Smooth muscle cell (in vitro differentiated cells): ENCODE results near the gene CACNA1H. TPM values are rescaled to one million over a fixed set of nuclear protein-coding genes. Genes with fewer than 3 reads are reported as not detected.

Experiments used
- DNase-seq: peaks from one replicate; lab custom pipeline; 2025; ENCODE audit not compliant: unreplicated experiment; lab: John Stamatoyannopoulos, UW
- H2AFZ ChIP-seq: fragments of 200-600 bp; sonication (generic); 2 replicates; pipeline ENCODE4 v1.6.0; 2016; ENCODE audit warnings: antibody characterized with exemption, low read depth, mild to moderate bottlenecking
- H3F3A ChIP-seq: fragments of 200-600 bp; sonication (generic); 2 replicates; pipeline ENCODE4 v1.6.0; 2017; ENCODE audit warnings: antibody characterized with exemption, low read depth
- H3K27ac ChIP-seq: fragments of 200-600 bp; sonication (generic); 2 replicates; pipeline ENCODE4 v1.5.1; 2016; ENCODE audit warnings: low read depth, mild to moderate bottlenecking
- H3K27me3 ChIP-seq: fragments of 200-600 bp; sonication (generic); 2 replicates; pipeline ENCODE4 v1.6.1; 2016; ENCODE audit warnings: low read depth, mild to moderate bottlenecking
- H3K36me3 ChIP-seq: fragments of 200-600 bp; sonication (generic); 2 replicates; pipeline ENCODE4 v1.5.1; 2016; ENCODE audit warnings: low read depth
- H3K4me1 ChIP-seq: fragments of 200-600 bp; sonication (generic); 2 replicates; pipeline ENCODE4 v1.5.1; 2016; ENCODE audit warnings: low read depth
- H3K4me2 ChIP-seq: fragments of 200-600 bp; sonication (generic); 2 replicates; pipeline ENCODE4 v1.6.0; 2016; ENCODE audit warnings: mild to moderate bottlenecking
- H3K4me3 ChIP-seq: fragments of 200-600 bp; sonication (generic); 2 replicates; pipeline ENCODE4 v1.5.1; 2016; ENCODE audit warnings: mild to moderate bottlenecking
- H3K79me2 ChIP-seq: fragments of 200-600 bp; sonication (generic); 2 replicates; pipeline ENCODE4 v1.6.0; 2016; ENCODE audit warnings: low read depth, mild to moderate bottlenecking
- H3K9ac ChIP-seq: fragments of 200-600 bp; sonication (generic); 2 replicates; pipeline ENCODE4 v1.6.0; 2016; ENCODE audit warnings: low read depth
- H3K9me3 ChIP-seq: fragments of 200-600 bp; sonication (generic); replicated peaks from 2 replicates; pipeline ENCODE4 v1.5.1; 2016; ENCODE audit warnings: low read depth
- H4K20me1 ChIP-seq: fragments of 200-600 bp; sonication (generic); 2 replicates; pipeline ENCODE4 v1.6.0; 2016; ENCODE audit warnings: low read depth
- WGBS: methylation state at CpG from one replicate; pipeline ENCODE4 v1.1.7; 2016; ENCODE audit warnings: low lambda C conversion rate; 5-methylcytosine and 5-hydroxymethylcytosine counted together
- polyA plus RNA-seq: library from polyadenylated mRNA; unstranded; fragments of >200 nt; fragmentation: Nextera tagmentation; extraction: Ambion mirVana; gene quantifications from 2 replicates; pipeline ENCODE4 v1.2.1, GENCODE V29; 2016
- total RNA-seq: library from RNA; depleted of rRNA; stranded (reverse); fragments of >200 nt; gene quantifications from 2 replicates; pipeline ENCODE4 v1.2.3, GENCODE V29; 2014
- TF ChIP-seq, protein P1 (sequence below): fragments of 200-600 bp; sonication (generic); IDR thresholded peaks from 2 replicates; pipeline ENCODE4 v1.5.1; 2017; ENCODE audit warnings: borderline replicate concordance, mild to moderate bottlenecking, antibody characterized with exemption; ENCODE audit not compliant: insufficient read depth, poor library complexity, severe bottlenecking

CACNA1H gene
- total and polyA plus RNA-seq, 2 experiments from 2014 or later = 1.7 to 2.6 TPM

DNA sequence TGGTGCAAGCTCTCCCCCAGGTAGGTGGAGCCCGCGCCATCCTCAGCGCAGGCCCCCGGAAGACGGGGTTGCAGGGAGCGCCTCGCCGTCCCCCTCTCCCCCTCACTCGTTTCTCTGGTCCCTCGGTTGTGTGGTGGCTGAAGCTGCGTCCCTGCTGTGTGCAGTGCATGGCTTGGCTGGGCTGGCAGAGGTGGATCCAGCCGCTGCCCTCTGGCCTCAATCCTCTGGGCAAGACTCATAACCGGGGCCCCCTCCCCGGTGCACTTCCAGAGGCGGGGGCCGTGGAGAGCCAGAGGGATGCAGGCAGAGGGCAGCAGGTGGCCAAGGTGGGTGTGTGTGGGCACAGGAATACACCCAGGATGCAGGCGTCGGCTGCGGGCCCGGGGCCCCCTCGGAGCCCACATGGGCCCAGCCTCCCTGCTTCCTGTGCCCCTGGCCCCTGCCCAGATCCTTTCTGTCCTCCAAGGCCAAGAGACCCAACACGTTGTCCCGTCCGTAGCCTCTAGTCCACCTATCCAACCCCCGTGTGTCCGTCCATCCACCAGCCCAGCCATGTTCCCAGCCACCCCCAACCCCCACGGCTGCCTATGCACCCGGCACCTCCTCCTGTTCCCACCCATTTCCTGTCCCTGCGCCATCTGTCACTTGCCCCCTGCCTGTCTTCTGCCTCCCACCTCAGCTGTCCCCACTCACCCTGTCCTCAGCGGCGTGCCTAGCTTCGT, 62.8 kb downstream of the CACNA1H start:
- DNase-seq = no peak
- no peaks in the 10 kb centered on the region for H3K79me2 ChIP-seq
- H3K4me3 ChIP-seq = no peak overlapping the region
- H3K27ac ChIP-seq = no peak overlapping the region
- H3K9me3 ChIP-seq = no peaks in the 10 kb centered on the region
- TF ChIP-seq, protein P1, sequence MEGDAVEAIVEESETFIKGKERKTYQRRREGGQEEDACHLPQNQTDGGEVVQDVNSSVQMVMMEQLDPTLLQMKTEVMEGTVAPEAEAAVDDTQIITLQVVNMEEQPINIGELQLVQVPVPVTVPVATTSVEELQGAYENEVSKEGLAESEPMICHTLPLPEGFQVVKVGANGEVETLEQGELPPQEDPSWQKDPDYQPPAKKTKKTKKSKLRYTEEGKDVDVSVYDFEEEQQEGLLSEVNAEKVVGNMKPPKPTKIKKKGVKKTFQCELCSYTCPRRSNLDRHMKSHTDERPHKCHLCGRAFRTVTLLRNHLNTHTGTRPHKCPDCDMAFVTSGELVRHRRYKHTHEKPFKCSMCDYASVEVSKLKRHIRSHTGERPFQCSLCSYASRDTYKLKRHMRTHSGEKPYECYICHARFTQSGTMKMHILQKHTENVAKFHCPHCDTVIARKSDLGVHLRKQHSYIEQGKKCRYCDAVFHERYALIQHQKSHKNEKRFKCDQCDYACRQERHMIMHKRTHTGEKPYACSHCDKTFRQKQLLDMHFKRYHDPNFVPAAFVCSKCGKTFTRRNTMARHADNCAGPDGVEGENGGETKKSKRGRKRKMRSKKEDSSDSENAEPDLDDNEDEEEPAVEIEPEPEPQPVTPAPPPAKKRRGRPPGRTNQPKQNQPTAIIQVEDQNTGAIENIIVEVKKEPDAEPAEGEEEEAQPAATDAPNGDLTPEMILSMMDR = no peak
- no peaks in the 10 kb centered on the region for H3F3A ChIP-seq
- no peak overlapping the region for H3K4me2 ChIP-seq
- H3K36me3 ChIP-seq = no peaks in the 10 kb centered on the region
- H3K9ac ChIP-seq = no peak overlapping the region
- no peaks in the 10 kb centered on the region for H4K20me1 ChIP-seq
- H2AFZ ChIP-seq = no peak overlapping the region
- H3K27me3 ChIP-seq = no peaks in the 10 kb centered on the region
- no peaks in the 10 kb centered on the region for H3K4me1 ChIP-seq
- 86% methylated on average over 25 of the region's 32 CpGs for WGBS

DNA sequence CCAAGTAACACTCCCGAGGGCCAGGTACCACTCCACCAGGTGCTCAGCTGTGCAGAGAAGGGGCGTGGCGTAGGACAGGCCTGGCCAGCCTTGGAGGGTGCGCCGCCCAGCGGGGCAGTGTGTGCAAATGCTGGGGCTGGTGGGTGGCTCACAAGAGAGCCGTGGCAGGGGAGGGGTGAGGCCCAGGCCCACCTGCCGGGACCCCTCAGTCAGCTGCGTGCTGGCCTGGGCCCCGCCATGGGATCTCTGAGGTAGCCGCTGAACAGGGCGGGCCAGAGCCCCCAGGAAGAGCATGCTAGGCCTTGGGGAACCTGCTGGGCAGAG, 63.4 kb downstream of the CACNA1H start:
- Histone ChIP-seq H3K9ac (no peak overlapping the region), H3K4me3 (no peak overlapping the region), H2AFZ (no peak overlapping the region), H3K27ac (no peak overlapping the region), H3K4me1 (no peaks in the 10 kb centered on the region), H3F3A (no peaks in the 10 kb centered on the region), H3K9me3 (no peaks in the 10 kb centered on the region), H3K36me3 (no peaks in the 10 kb centered on the region), H4K20me1 (no peaks in the 10 kb centered on the region), H3K4me2 (no peak overlapping the region), H3K27me3 (no peaks in the 10 kb centered on the region), H3K79me2 (no peaks in the 10 kb centered on the region)
- WGBS = 90% methylated on average over 12 of the region's 12 CpGs
- DNase-seq = no peak
- TF ChIP-seq, protein P1 = no peak

DNA sequence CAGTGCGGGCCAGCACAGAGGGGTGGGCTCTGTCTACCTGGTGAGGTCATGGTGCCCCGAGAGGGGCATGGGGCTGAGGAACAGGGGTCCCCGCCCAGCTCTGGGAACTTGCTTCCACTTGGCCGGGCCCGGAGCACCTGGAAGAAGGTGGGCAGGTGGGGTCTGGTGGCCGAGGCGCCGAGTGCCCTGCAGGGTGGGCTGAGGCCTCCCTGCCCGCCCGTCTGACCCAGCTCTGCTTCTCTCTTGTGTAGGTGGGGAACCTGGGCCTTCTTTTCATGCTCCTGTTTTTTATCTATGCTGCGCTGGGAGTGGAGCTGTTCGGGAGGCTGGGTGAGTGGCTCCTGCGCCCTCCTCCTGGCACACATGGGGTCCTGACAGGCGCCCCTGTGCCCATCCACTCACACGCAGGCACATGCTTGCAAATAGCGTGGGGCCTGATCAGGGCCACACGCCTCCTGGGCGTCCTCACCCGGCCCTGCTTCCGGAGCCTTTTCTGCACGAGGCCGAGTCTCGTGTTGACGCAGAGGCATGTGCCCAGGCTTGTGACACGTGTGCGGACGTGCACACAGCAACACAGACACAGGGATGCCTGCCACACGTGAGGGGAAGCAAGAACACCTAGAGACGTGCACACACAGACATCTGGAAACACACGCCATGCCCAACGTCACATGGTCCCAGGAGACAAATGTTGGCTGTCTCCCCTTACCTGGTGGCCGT, 63.9 kb downstream of the CACNA1H start:
- TF ChIP-seq, protein P1 = no peak
- H3F3A ChIP-seq = no peaks in the 10 kb centered on the region

More for the DNA sequence above, 63.9 kb downstream of the CACNA1H start:
- Histone ChIP-seq H2AFZ (no peak overlapping the region), H4K20me1 (no peaks in the 10 kb centered on the region), H3K79me2 (no peaks in the 10 kb centered on the region), H3K27me3 (no peaks in the 10 kb centered on the region), H3K9me3 (no peaks in the 10 kb centered on the region), H3K36me3 (no peaks in the 10 kb centered on the region), H3K27ac (no peak overlapping the region), H3K4me2 (no peak overlapping the region), H3K4me3 (no peak overlapping the region), H3K4me1 (no peaks in the 10 kb centered on the region), H3K9ac (no peak overlapping the region)
- no peak for DNase-seq
- 96% methylated on average over 30 of the region's 32 CpGs for WGBS
